ENCODE measurements around the gene STARD13.

The STARD13 gene

DNA sequence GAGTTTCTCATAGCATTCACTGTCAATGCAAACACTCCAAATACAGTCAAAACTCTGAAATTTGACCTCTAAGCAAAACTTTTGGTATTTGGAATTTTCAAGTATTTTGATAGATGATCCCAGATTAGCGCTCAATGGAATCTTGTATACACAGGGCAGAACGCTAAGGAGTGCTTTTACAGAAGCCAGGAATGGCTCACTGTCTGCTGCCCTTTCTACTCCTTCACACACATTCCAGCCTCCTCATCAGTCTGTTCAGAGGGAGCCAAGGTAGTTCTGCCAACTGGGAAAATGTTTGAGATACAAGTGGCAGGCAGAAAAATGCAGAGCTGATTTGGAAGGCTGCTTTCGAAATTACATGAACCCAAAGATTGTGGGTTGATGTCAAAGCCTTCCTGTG, 4.4 kb upstream of the STARD13 start:
- Histone ChIP-seq H3K9me3 (ENCODE audit: control insufficient read depth, low read length) (no peaks in the 10 kb centered on the region), H3K9ac (ENCODE audit: low read length) (no peak overlapping the region), H3K18ac (ENCODE audit: low read depth in 1 of 2, low read length in 2 of 2) (no peak overlapping the region), H2BK15ac (ENCODE audit: low read depth, poor library complexity, severe bottlenecking) (no peak overlapping the region), H3K79me1 (replicated peaks; ENCODE audit: low read length, poor library complexity, severe bottlenecking) (peaks cover 17% of the 10 kb centered on the region), H4K8ac (ENCODE audit: low read length) (no peak overlapping the region), H2AFZ (ENCODE audit: low read depth, low read length) (no peak overlapping the region), H3K36me3 (ENCODE audit: control insufficient read depth in 1 of 2, insufficient read depth in 2 of 2, low read depth in 1 of 2, low read length in 2 of 2) (no peaks in the 10 kb centered on the region), H2BK12ac (ENCODE audit: low read length in 2 of 2) (no peak overlapping the region), H2BK120ac (ENCODE audit: low read depth, low read length) (no peak overlapping the region), H3K14ac (ENCODE audit: low read length in 2 of 2) (no peak overlapping the region), H3K4ac (ENCODE audit: low read depth in 1 of 2, low read length in 2 of 2) (no peak overlapping the region), H3K4me3 (ENCODE audit: insufficient read depth in 1 of 2, low read depth in 1 of 2, low read length in 2 of 2) (no peak overlapping the region), H3K4me2 (ENCODE audit: low read length, poor library complexity, severe bottlenecking) (no peak overlapping the region), H3K23ac (ENCODE audit: low read length in 2 of 2) (no peak overlapping the region), H3K27ac (ENCODE audit: low read length, poor library complexity, severe bottlenecking) (no peak overlapping the region), H3K4me1 (ENCODE audit: control insufficient read depth, insufficient read depth, low read depth, low read length) (no peaks in the 10 kb centered on the region), H2AK5ac (ENCODE audit: low read length, severe bottlenecking) (no peak overlapping the region), H2BK5ac (ENCODE audit: low read depth, low read length, poor library complexity, severe bottlenecking) (no peak overlapping the region), H4K91ac (ENCODE audit: low read length) (no peak overlapping the region), H3K27me3 (ENCODE audit: control insufficient read depth in 1 of 2, insufficient read depth in 1 of 2, low read length in 2 of 2) (no peaks in the 10 kb centered on the region)
- 75% methylated on average over 2 of the region's 3 CpGs for WGBS
- DNase-seq = no peak

DNA sequence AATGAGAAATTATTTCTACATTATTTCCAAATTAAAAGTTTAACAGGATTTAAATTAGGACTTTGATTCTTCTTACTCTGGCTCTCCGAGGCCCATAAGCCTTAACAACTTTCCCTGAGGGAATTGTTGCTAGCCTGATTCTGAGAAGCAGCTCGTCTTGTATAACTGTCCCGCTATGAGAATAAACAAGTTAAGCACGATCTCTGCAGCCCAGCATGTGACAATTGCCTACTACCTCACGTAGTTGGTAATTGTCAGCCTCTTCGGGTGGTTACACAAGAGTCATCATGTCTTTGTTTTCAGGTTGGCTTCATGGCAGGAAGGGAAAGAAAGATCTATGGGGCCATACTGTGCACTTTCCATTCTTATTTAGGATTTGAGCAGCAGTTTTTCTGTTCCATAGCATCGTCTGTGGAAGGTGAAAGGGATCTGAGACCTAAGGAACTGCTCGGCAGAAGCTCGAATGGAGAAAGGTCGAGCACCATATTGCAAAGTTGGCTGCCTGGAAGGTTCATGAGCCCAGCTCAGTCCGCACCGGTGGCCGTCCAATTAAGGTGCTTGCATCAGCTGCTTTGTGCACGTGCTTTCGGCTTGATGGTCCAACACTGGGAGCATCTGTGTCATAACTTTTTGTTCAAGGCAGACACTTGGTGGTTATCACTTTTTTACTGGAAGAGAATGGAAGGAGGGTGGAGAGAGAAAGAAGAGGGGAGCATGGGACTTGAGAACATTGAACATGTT, 1.8 kb upstream of the STARD13 start:
- 88% methylated on average over 15 of the region's 15 CpGs for WGBS
- H2BK5ac ChIP-seq (ENCODE audit: low read depth, low read length, poor library complexity, severe bottlenecking) = no peak overlapping the region
- H2AK5ac ChIP-seq (ENCODE audit: low read length, severe bottlenecking) = no peak overlapping the region
- DNase-seq = no peak
- H3K9me3 ChIP-seq (ENCODE audit: control insufficient read depth, low read length) = no peaks in the 10 kb centered on the region
- no peaks in the 10 kb centered on the region for H3K4me1 ChIP-seq (ENCODE audit: control insufficient read depth, insufficient read depth, low read depth, low read length)
- H3K18ac ChIP-seq (ENCODE audit: low read depth in 1 of 2, low read length in 2 of 2) = no peak overlapping the region
- H3K14ac ChIP-seq (ENCODE audit: low read length in 2 of 2) = no peak overlapping the region
- H3K4me2 ChIP-seq (ENCODE audit: low read length, poor library complexity, severe bottlenecking) = no peak overlapping the region
- no peak overlapping the region for H3K23ac ChIP-seq (ENCODE audit: low read length in 2 of 2)
- H3K27me3 ChIP-seq (ENCODE audit: control insufficient read depth in 1 of 2, insufficient read depth in 1 of 2, low read length in 2 of 2) = no peaks in the 10 kb centered on the region
- no peak overlapping the region for H3K27ac ChIP-seq (ENCODE audit: low read length, poor library complexity, severe bottlenecking)
- H2BK12ac ChIP-seq (ENCODE audit: low read length in 2 of 2) = no peak overlapping the region
- no peak overlapping the region for H4K91ac ChIP-seq (ENCODE audit: low read length)
- no peak overlapping the region for H3K4me3 ChIP-seq (ENCODE audit: insufficient read depth in 1 of 2, low read depth in 1 of 2, low read length in 2 of 2)
- peak overlapping the region; percentile 3 for H4K8ac ChIP-seq (ENCODE audit: low read length)
- H2BK15ac ChIP-seq (ENCODE audit: low read depth, poor library complexity, severe bottlenecking) = no peak overlapping the region
- H3K4ac ChIP-seq (ENCODE audit: low read depth in 1 of 2, low read length in 2 of 2) = no peak overlapping the region
- H3K36me3 ChIP-seq (ENCODE audit: control insufficient read depth in 1 of 2, insufficient read depth in 2 of 2, low read depth in 1 of 2, low read length in 2 of 2) = no peaks in the 10 kb centered on the region
- no peak overlapping the region for H3K9ac ChIP-seq (ENCODE audit: low read length)
- peaks cover 14% of the 10 kb centered on the region for H3K79me1 ChIP-seq (replicated peaks; ENCODE audit: low read length, poor library complexity, severe bottlenecking)
- no peak overlapping the region for H2AFZ ChIP-seq (ENCODE audit: low read depth, low read length)
- H2BK120ac ChIP-seq (ENCODE audit: low read depth, low read length) = no peak overlapping the region

GRCh38 chr13:33286128-33286527, 573 bp upstream of the STARD13 start:
- H3K9ac ChIP-seq (ENCODE audit: low read length) = peak overlapping the region; percentile 99

DNA sequence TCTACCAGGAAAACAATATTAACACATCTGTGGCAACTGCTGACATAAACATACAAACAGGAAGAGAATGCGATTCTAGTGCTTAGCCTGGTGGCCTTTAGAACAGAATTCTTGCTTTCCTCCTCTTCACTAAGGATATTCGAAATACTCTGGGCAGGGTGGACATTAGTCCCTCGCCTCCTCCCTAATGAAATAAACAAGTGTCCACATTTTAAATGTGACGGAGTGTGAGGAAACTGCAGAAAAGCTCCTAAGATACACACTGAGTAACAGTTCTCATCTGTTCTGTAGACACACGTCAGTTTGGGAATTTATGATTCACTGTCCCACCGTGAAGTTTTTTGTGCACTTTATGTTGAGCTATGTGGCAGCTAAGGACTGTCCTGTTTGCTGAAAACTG, 639 bp downstream of the STARD13 start:
- Histone ChIP-seq H2AFZ (ENCODE audit: low read depth, low read length) (no peak overlapping the region), H3K18ac (ENCODE audit: low read depth in 1 of 2, low read length in 2 of 2) (peak overlapping the region; percentile 77 to 85), H3K4me3 (ENCODE audit: insufficient read depth in 1 of 2, low read depth in 1 of 2, low read length in 2 of 2) (peak overlapping the region; percentile 74 to 98), H3K27me3 (ENCODE audit: control insufficient read depth in 1 of 2, insufficient read depth in 1 of 2, low read length in 2 of 2) (no peaks in the 10 kb centered on the region), H2BK12ac (ENCODE audit: low read length in 2 of 2) (no peak overlapping the region), H3K14ac (ENCODE audit: low read length in 2 of 2) (no peak overlapping the region), H3K27ac (ENCODE audit: low read length, poor library complexity, severe bottlenecking) (peak overlapping the region; percentile 99), H4K91ac (ENCODE audit: low read length) (no peak overlapping the region), H2BK15ac (ENCODE audit: low read depth, poor library complexity, severe bottlenecking) (no peak overlapping the region), H3K23ac (ENCODE audit: low read length in 2 of 2) (no peak overlapping the region), H3K9me3 (ENCODE audit: control insufficient read depth, low read length) (no peaks in the 10 kb centered on the region), H2AK5ac (ENCODE audit: low read length, severe bottlenecking) (no peak overlapping the region), H3K4me2 (ENCODE audit: low read length, poor library complexity, severe bottlenecking) (peak overlapping the region; percentile 69), H2BK5ac (ENCODE audit: low read depth, low read length, poor library complexity, severe bottlenecking) (peak overlapping the region; percentile 71), H3K9ac (ENCODE audit: low read length) (peak overlapping the region; percentile 99), H3K36me3 (ENCODE audit: control insufficient read depth in 1 of 2, insufficient read depth in 2 of 2, low read depth in 1 of 2, low read length in 2 of 2) (peaks cover 0 to 3% of the 10 kb centered on the region in 2 experiments), H4K8ac (ENCODE audit: low read length) (no peak overlapping the region), H2BK120ac (ENCODE audit: low read depth, low read length) (no peak overlapping the region), H3K79me1 (replicated peaks; ENCODE audit: low read length, poor library complexity, severe bottlenecking) (peaks cover 7% of the 10 kb centered on the region), H3K4ac (ENCODE audit: low read depth in 1 of 2, low read length in 2 of 2) (peak overlapping the region in 1 of 2 experiments; percentile 89), H3K4me1 (ENCODE audit: control insufficient read depth, insufficient read depth, low read depth, low read length) (peaks cover 1% of the 10 kb centered on the region)
- 0% methylated on average over 6 of the region's 6 CpGs for WGBS
- peak; percentile 56 for DNase-seq

More at GRCh38 chr13:33286128-33286527, 573 bp upstream of the STARD13 start:
- H3K18ac ChIP-seq (ENCODE audit: low read depth in 1 of 2, low read length in 2 of 2) = peak overlapping the region in 1 of 2 experiments; percentile 52
- H2BK12ac ChIP-seq (ENCODE audit: low read length in 2 of 2) = no peak overlapping the region
- H3K27me3 ChIP-seq (ENCODE audit: control insufficient read depth in 1 of 2, insufficient read depth in 1 of 2, low read length in 2 of 2) = no peaks in the 10 kb centered on the region
- H2BK15ac ChIP-seq (ENCODE audit: low read depth, poor library complexity, severe bottlenecking) = no peak overlapping the region
- peak overlapping the region; percentile 88 for H3K27ac ChIP-seq (ENCODE audit: low read length, poor library complexity, severe bottlenecking)
- no peaks in the 10 kb centered on the region for H3K36me3 ChIP-seq (ENCODE audit: control insufficient read depth in 1 of 2, insufficient read depth in 2 of 2, low read depth in 1 of 2, low read length in 2 of 2)
- H2BK5ac ChIP-seq (ENCODE audit: low read depth, low read length, poor library complexity, severe bottlenecking) = no peak overlapping the region
- DNase-seq = no peak
- no peak overlapping the region for H3K23ac ChIP-seq (ENCODE audit: low read length in 2 of 2)
- no peak overlapping the region for H4K91ac ChIP-seq (ENCODE audit: low read length)
- no peak overlapping the region for H2AFZ ChIP-seq (ENCODE audit: low read depth, low read length)
- no peaks in the 10 kb centered on the region for H3K4me1 ChIP-seq (ENCODE audit: control insufficient read depth, insufficient read depth, low read depth, low read length)
- no peak overlapping the region for H3K4ac ChIP-seq (ENCODE audit: low read depth in 1 of 2, low read length in 2 of 2)
- no peak overlapping the region for H4K8ac ChIP-seq (ENCODE audit: low read length)
- no peaks in the 10 kb centered on the region for H3K9me3 ChIP-seq (ENCODE audit: control insufficient read depth, low read length)
- no peak overlapping the region for H3K14ac ChIP-seq (ENCODE audit: low read length in 2 of 2)
- no peak overlapping the region for H2AK5ac ChIP-seq (ENCODE audit: low read length, severe bottlenecking)
- peak overlapping the region; percentile 44 for H3K4me2 ChIP-seq (ENCODE audit: low read length, poor library complexity, severe bottlenecking)
- H2BK120ac ChIP-seq (ENCODE audit: low read depth, low read length) = no peak overlapping the region
- WGBS = 60% methylated on average over 5 of the region's 5 CpGs
- peaks cover 12% of the 10 kb centered on the region for H3K79me1 ChIP-seq (replicated peaks; ENCODE audit: low read length, poor library complexity, severe bottlenecking)
- peak overlapping the region in 1 of 2 experiments; percentile 98 for H3K4me3 ChIP-seq (ENCODE audit: insufficient read depth in 1 of 2, low read depth in 1 of 2, low read length in 2 of 2)
